ENCODE data around the gene EMILIN2.

DNA sequence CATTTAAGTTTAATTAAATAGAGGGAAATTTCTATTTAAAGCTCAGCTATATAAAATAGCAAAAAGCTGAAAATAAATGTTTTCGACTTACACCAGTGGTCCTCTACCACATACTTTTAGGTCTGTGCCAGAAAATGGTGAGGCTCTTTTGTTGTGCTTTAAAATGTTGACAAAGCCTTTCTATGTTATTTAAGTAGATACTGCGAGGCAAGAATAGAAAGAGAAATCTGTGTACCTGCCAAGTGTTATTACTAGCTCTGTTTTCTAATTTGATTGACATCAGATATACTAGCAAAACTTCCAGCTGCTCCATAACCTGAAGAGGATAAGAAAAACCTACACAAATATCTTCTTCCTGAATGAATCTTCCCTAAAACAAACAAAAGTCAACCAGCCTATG is 112.5 kb downstream of the EMILIN2 start:
- TF ChIP-seq POLR2AphosphoS5 (IDR thresholded peaks at IDR 0.05) (no peak), POLR2A (IDR thresholded peaks at IDR 0.05) (no peak), EP300 (IDR thresholded peaks at IDR 0.05) (no peak)
- TF ChIP-seq, protein P1, sequence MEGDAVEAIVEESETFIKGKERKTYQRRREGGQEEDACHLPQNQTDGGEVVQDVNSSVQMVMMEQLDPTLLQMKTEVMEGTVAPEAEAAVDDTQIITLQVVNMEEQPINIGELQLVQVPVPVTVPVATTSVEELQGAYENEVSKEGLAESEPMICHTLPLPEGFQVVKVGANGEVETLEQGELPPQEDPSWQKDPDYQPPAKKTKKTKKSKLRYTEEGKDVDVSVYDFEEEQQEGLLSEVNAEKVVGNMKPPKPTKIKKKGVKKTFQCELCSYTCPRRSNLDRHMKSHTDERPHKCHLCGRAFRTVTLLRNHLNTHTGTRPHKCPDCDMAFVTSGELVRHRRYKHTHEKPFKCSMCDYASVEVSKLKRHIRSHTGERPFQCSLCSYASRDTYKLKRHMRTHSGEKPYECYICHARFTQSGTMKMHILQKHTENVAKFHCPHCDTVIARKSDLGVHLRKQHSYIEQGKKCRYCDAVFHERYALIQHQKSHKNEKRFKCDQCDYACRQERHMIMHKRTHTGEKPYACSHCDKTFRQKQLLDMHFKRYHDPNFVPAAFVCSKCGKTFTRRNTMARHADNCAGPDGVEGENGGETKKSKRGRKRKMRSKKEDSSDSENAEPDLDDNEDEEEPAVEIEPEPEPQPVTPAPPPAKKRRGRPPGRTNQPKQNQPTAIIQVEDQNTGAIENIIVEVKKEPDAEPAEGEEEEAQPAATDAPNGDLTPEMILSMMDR (IDR thresholded peaks at IDR 0.05) = no peak
